Activated CD8-positive, alpha-beta T cell treated with anti-CD3 and anti-CD28 coated beads for 36 hours (primary cell): ENCODE data around the gene CHDH. TPM values are rescaled to one million over a fixed set of nuclear protein-coding genes. Genes with fewer than 3 reads are reported as not detected.

Experiments
- ATAC-seq: fragments of 200-7000 bp; cut with Tn5 transposase; one replicate; pipeline ENCODE4 v1.10.0; 2021; ENCODE audit warnings: mild to moderate bottlenecking, moderate library complexity
- CTCF ChIA-PET: fragments of 350-600 bp; sonication (Branson Sonifier 250); formaldehyde crosslinking; loops from one replicate; lab custom pipeline; 2021; ENCODE audit warnings: antibody characterized with exemption; lab: Charles Lee
- POLR2A ChIA-PET: fragments of 350-600 bp; sonication (Branson Sonifier 250); formaldehyde crosslinking; loops from one replicate; lab custom pipeline; 2021; ENCODE audit warnings: antibody characterized with exemption; lab: Charles Lee
- DNase-seq: peaks from one replicate; pipeline ENCODE4 v3.0.0-alpha.2; 2020
- H3K27ac Mint-ChIP-seq: one replicate; pipeline ENCODE4 v1.8.0; 2021; ENCODE audit warnings: mild to moderate bottlenecking, mixed read lengths
- H3K27me3 Mint-ChIP-seq: one replicate; pipeline ENCODE4 v1.8.0; 2021; ENCODE audit warnings: mixed read lengths
- H3K36me3 Mint-ChIP-seq: one replicate; pipeline ENCODE4 v1.8.0; 2021; ENCODE audit warnings: low read depth, mixed read lengths
- H3K4me1 Mint-ChIP-seq: one replicate; pipeline ENCODE4 v1.8.0; 2021; ENCODE audit warnings: low read depth, mixed read lengths
- H3K4me3 Mint-ChIP-seq: one replicate; pipeline ENCODE4 v1.8.0; 2021; ENCODE audit warnings: mild to moderate bottlenecking, moderate library complexity, mixed read lengths
- H3K9me3 Mint-ChIP-seq: one replicate; pipeline ENCODE4 v1.8.0; 2021; ENCODE audit warnings: mixed read lengths
- intact Hi-C: fragments of 100-400 bp; cut with micrococcal nuclease; formaldehyde crosslinking; loops from one replicate; pipeline ENCODE4 v1.10.0; 2022
- total RNA-seq, 2 experiments: library from RNA; stranded (reverse); gene quantifications; one replicate each; pipeline ENCODE4 v1.2.3, GENCODE V29; 2021
- TF ChIP-seq, protein P1 (sequence below): fragments of 200-600 bp; IDR thresholded peaks from one replicate; pipeline ENCODE4 v1.8.0; 2022; ENCODE audit warnings: antibody characterized with exemption, mild to moderate bottlenecking

CHDH gene
- total RNA-seq, 2 experiments from 2014 or later, result 0.02 to 0.22 TPM

DNA sequence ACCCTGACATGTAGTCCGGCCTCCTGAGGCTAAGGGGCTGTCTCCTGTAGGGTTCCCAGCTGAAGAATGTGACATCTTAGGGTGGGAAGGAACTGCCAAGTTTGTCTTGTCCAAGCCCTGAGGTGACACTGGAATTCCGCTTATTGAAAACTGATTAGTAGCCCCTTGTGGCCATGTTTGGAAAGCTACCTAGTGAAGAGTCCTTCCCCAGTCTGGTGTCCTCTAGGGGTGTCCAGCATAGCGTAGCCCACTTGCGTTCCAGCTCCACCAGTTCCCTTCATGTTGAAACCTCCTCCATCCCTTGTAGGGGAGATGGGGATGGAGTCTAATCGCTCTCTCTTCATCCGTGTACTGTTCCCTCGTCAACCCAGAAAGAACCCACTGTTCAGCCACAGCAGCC lies 79.5 kb downstream of the CHDH start:
- intact Hi-C loops, result no loop called here
- DNase-seq (no peak), ATAC-seq (no peak)
- Mint-ChIP-seq H3K4me3 (no peak overlapping the region), H3K27ac (no peak overlapping the region), H3K9me3 (no peaks in the 10 kb centered on the region), H3K4me1 (no peaks in the 10 kb centered on the region), H3K36me3 (no peaks in the 10 kb centered on the region), H3K27me3 (peaks cover 3% of the 10 kb centered on the region)
- ChIA-PET POLR2A (no interaction called here), CTCF (interaction anchor here (1.3 kb wide), 1 partner anchor 57 kb away, joined by 4 read pairs; no protein-coding TSS in a partner anchor)
- TF ChIP-seq, protein P1, sequence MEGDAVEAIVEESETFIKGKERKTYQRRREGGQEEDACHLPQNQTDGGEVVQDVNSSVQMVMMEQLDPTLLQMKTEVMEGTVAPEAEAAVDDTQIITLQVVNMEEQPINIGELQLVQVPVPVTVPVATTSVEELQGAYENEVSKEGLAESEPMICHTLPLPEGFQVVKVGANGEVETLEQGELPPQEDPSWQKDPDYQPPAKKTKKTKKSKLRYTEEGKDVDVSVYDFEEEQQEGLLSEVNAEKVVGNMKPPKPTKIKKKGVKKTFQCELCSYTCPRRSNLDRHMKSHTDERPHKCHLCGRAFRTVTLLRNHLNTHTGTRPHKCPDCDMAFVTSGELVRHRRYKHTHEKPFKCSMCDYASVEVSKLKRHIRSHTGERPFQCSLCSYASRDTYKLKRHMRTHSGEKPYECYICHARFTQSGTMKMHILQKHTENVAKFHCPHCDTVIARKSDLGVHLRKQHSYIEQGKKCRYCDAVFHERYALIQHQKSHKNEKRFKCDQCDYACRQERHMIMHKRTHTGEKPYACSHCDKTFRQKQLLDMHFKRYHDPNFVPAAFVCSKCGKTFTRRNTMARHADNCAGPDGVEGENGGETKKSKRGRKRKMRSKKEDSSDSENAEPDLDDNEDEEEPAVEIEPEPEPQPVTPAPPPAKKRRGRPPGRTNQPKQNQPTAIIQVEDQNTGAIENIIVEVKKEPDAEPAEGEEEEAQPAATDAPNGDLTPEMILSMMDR, result no peak

DNA sequence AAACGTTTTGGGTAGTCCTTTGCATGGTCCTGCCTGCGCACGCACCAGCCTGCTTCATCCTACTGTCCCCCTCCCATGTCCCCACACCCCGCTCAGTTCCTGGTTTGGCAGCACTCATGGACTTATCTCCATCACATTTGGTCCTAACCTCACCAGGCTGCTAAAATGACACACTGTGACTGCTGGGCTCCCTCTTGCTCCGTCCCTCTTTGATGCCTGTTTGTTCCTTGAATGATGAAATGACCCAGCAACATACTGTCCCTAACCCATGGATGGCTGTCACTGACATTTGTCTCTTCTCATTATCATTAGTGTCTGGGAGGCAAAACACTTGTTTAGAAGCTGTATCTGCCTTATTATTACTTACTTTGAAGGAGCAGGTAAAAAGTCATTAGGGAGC lies 80.5 kb downstream of the CHDH start:
- intact Hi-C loops, result no loop called here
- ATAC-seq (no peak), DNase-seq (no peak)
- no peak overlapping the region for H3K4me3 Mint-ChIP-seq
- no peaks in the 10 kb centered on the region for H3K4me1 Mint-ChIP-seq
- no peaks in the 10 kb centered on the region for H3K36me3 Mint-ChIP-seq
- CTCF ChIA-PET, result no interaction called here
- no peaks in the 10 kb centered on the region for H3K9me3 Mint-ChIP-seq
- H3K27ac Mint-ChIP-seq, result no peak overlapping the region
- POLR2A ChIA-PET, result no interaction called here
- TF ChIP-seq, protein P1, result no peak
- peaks cover 3% of the 10 kb centered on the region for H3K27me3 Mint-ChIP-seq

DNA sequence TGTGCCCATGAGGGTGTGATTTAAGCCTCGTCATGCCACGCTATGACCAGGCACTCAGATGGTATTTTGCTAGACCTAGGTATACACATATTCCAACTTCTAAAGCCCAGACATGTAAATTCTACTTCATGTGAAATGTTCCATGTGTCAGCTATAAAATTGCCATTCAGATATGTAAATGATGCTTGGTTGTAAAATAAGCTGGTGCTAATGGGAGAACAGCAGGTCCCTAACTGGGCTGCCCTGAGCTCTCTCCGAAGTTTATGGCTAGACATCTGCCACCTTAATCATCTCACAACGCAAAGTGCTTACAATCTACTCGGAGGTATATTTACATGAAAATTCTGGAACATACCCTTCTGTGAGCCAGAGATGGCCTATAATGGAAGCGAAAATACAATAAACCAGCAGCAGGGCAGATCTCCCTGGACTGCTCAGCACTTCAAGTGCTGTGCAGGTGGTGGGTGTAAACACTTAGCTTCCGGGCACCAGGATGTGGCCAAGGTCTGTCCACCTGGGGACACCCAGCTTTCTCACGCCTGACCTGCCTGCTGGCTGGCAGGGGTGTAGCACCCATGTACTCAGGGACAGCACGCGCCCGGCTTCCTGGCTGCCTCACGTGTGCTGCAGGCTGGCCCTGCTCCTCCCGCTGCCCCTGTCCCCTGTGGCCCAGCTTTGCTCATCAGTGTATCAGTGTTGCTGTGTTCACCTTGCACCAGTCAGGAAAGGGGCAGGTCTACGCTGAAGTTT lies 82.0 kb downstream of the CHDH start:
- no peaks in the 10 kb centered on the region for H3K36me3 Mint-ChIP-seq
- ATAC-seq (no peak), DNase-seq (no peak)
- H3K27ac Mint-ChIP-seq, result no peak overlapping the region
- ChIA-PET CTCF (no interaction called here), POLR2A (interaction anchor here (0.7 kb wide), 1 partner anchor 47 kb away, joined by 3 read pairs; no protein-coding TSS in a partner anchor)
- H3K27me3 Mint-ChIP-seq, result peaks cover 6% of the 10 kb centered on the region
- H3K4me3 Mint-ChIP-seq, result no peak overlapping the region
- TF ChIP-seq, protein P1, result no peak
- H3K9me3 Mint-ChIP-seq, result no peaks in the 10 kb centered on the region
- intact Hi-C loops, result no loop called here
- no peaks in the 10 kb centered on the region for H3K4me1 Mint-ChIP-seq

- CTCF ChIA-PET, result no interaction called here
- no peaks in the 10 kb centered on the region for H3K36me3 Mint-ChIP-seq
- ATAC-seq, result no peak
- no peak overlapping the region for H3K27ac Mint-ChIP-seq
- H3K4me3 Mint-ChIP-seq, result no peak overlapping the region
- H3K4me1 Mint-ChIP-seq, result no peaks in the 10 kb centered on the region
- POLR2A ChIA-PET, result interaction anchor here (0.7 kb wide), 1 partner anchor 46 kb away, joined by 3 read pairs; no protein-coding TSS in a partner anchor
- H3K9me3 Mint-ChIP-seq, result no peaks in the 10 kb centered on the region
- peaks cover 6% of the 10 kb centered on the region for H3K27me3 Mint-ChIP-seq
- TF ChIP-seq, protein P1, result no peak
- intact Hi-C loops, result no loop called here
- DNase-seq, result no peak
Observed at GRCh38 chr3:53763353-53763752, 82.9 kb downstream of the CHDH start.

Other genes starting within 250 kb of the CHDH start
- gene IL17RB, start 149 bp upstream of the CHDH start, total RNA-seq, result not detected
- 10 to 100 TPM; 28.5 to 33.5 TPM for gene ACTR8, start 35.7 kb upstream of the CHDH start, total RNA-seq
- gene SELENOK, start 45.4 kb upstream of the CHDH start, total RNA-seq, result 10 to 100 TPM; 32.1 to 35.8 TPM